Activated naive CD4-positive, alpha-beta T cell treated with anti-CD3 and anti-CD28 coated beads, Interleukin-2, amount 10 ng/mL, durations not matched to agents 7 days and 5 days (primary cell): ENCODE data around the gene PPP2R5D.
"Not testable (repeated sequence)": the region's sequence is repeated elsewhere in the genome, so short reads cannot be mapped to it uniquely, and the experiment has no call there.

Source experiments
- CTCF ChIA-PET: fragments of 350-600 bp; sonication (Branson Sonifier 250); formaldehyde crosslinking; loops from one replicate; lab custom pipeline; 2021; ENCODE audit warnings: antibody characterized with exemption; lab: Charles Lee
- DNase-seq: peaks from one replicate; pipeline ENCODE4 v3.0.0-alpha.2; 2020
- H3K27ac Mint-ChIP-seq: one replicate; pipeline ENCODE4 v1.8.0; 2021; ENCODE audit warnings: mild to moderate bottlenecking, moderate library complexity, mixed read lengths
- H3K27me3 Mint-ChIP-seq: one replicate; pipeline ENCODE4 v1.8.0; 2021; ENCODE audit warnings: mild to moderate bottlenecking, mixed read lengths
- H3K36me3 Mint-ChIP-seq: one replicate; pipeline ENCODE4 v1.8.0; 2021; ENCODE audit warnings: mixed read lengths
- H3K4me1 Mint-ChIP-seq: one replicate; pipeline ENCODE4 v1.8.0; 2021; ENCODE audit warnings: mixed read lengths
- H3K4me3 Mint-ChIP-seq: one replicate; pipeline ENCODE4 v1.8.0; 2021; ENCODE audit warnings: mild to moderate bottlenecking, moderate library complexity, mixed read lengths
- H3K9me3 Mint-ChIP-seq: one replicate; pipeline ENCODE4 v1.8.0; 2021; ENCODE audit warnings: mixed read lengths

PPP2R5D gene

DNA sequence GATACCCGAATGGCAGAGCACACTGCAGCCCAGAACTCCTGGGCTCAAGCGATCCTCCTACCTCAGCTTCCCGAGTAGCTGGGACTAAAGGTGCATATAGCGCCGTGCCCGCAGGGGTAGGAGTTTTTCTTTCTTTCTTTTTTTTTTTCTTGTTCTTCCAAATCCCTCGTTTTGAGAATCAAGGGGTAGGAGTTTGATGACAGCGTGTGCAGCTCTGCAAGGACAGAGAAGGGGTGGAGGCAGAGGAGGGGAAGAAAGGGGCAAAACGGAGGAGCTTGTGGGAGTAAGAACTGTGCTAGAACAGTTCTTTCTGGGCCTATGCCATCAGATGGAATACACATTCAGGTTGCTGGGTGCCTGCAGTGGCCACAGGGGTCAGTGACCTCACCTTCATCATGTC lies 52.3 kb downstream of the PPP2R5D start:
- H3K27ac Mint-ChIP-seq = no peak overlapping the region

DNA sequence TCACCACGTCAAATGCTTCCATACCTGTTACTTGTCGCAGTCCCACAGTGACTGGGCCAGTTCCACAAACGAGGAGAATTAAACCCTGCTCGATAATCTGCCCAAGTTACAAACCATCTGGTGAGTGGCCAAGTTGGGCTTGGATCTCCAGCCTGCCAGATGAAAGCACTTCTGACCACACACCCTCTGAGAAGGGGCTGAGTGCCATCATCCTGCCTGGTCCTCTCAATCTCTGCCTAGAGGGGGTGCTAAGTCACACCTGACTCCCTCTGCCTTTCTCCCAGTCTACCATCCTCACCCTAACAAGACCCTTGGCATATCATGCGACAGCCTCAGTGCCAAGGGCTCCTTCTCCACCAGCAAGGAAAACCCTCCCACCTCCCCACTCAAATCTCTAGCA lies 52.8 kb downstream of the PPP2R5D start:
- DNase-seq = no peak
- Mint-ChIP-seq H3K36me3 (peaks cover 16% of the 10 kb centered on the region), H3K9me3 (no peaks in the 10 kb centered on the region), H3K4me1 (no peaks in the 10 kb centered on the region), H3K27me3 (no peaks in the 10 kb centered on the region), H3K4me3 (no peak overlapping the region), H3K27ac (peak overlapping the region; percentile 50)
- CTCF ChIA-PET = no interaction called here

More for the DNA sequence above, 52.3 kb downstream of the PPP2R5D start:
- Mint-ChIP-seq H3K9me3 (no peaks in the 10 kb centered on the region), H3K27me3 (no peaks in the 10 kb centered on the region), H3K4me3 (no peak overlapping the region), H3K36me3 (peaks cover 20% of the 10 kb centered on the region), H3K4me1 (no peaks in the 10 kb centered on the region)
- CTCF ChIA-PET = no interaction called here
- no peak for DNase-seq

DNA sequence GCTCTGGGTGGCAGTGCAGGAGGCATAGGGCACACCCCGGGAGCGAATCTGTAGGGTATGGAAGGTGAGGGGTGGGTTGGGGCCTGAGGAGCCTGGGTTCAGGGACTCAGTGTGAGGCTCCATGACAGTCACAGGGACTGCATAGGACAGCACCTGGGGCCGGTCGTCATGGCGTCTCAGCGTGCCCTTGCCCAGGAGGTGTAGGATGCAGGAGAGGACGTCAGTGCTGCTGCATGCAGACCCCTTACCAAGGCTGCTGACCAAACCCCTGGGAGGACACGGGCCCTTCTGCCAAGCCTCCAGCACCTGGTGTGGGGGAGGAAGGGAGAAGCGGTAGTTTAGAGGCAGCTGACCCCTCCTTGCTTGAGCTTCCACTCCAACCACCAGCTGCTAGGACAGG lies 53.3 kb downstream of the PPP2R5D start:
- H3K4me1 Mint-ChIP-seq = no peaks in the 10 kb centered on the region
- H3K27me3 Mint-ChIP-seq = no peaks in the 10 kb centered on the region
- DNase-seq = no peak
- CTCF ChIA-PET = no interaction called here
- no peak overlapping the region for H3K27ac Mint-ChIP-seq
- H3K36me3 Mint-ChIP-seq = peaks cover 18% of the 10 kb centered on the region
- H3K9me3 Mint-ChIP-seq = no peaks in the 10 kb centered on the region
- no peak overlapping the region for H3K4me3 Mint-ChIP-seq

GRCh38 chr6:43038727-43039126 lies 54.4 kb downstream of the PPP2R5D start:
- H3K4me1 Mint-ChIP-seq = no peaks in the 10 kb centered on the region
- no peak overlapping the region for H3K4me3 Mint-ChIP-seq
- no peak for DNase-seq
- H3K27ac Mint-ChIP-seq = no peak overlapping the region
- H3K9me3 Mint-ChIP-seq = no peaks in the 10 kb centered on the region
- H3K36me3 Mint-ChIP-seq = peaks cover 13% of the 10 kb centered on the region
- no peaks in the 10 kb centered on the region for H3K27me3 Mint-ChIP-seq
- CTCF ChIA-PET = no interaction called here

GRCh38 chr6:43040542-43041257 lies 56.3 kb downstream of the PPP2R5D start:
- DNase-seq = no peak
- Mint-ChIP-seq H3K4me3 (no peak overlapping the region), H3K36me3 (peaks cover 13% of the 10 kb centered on the region), H3K27me3 (no peaks in the 10 kb centered on the region), H3K27ac (no peak overlapping the region), H3K4me1 (no peaks in the 10 kb centered on the region), H3K9me3 (no peaks in the 10 kb centered on the region)
- CTCF ChIA-PET = interaction anchor here (0.6 kb wide), 1 partner anchor 129 kb away, joined by 4 read pairs; no protein-coding TSS in a partner anchor

- H3K27ac Mint-ChIP-seq, H3K27me3 Mint-ChIP-seq, H3K4me3 Mint-ChIP-seq, CTCF ChIA-PET, H3K9me3 Mint-ChIP-seq, H3K4me1 Mint-ChIP-seq, DNase-seq: not testable (repeated sequence)
- H3K36me3 Mint-ChIP-seq = peaks cover 17% of the 10 kb centered on the region
Observed at GRCh38 chr6:43041475-43041874, 57.1 kb downstream of the PPP2R5D start.

GRCh38 chr6:43043310-43043709 lies 58.9 kb downstream of the PPP2R5D start:
- H3K27me3 Mint-ChIP-seq = no peaks in the 10 kb centered on the region
- H3K4me3 Mint-ChIP-seq = no peak overlapping the region
- H3K27ac Mint-ChIP-seq = no peak overlapping the region
- CTCF ChIA-PET = no interaction called here
- no peak for DNase-seq
- no peaks in the 10 kb centered on the region for H3K9me3 Mint-ChIP-seq
- H3K36me3 Mint-ChIP-seq = peaks cover 9% of the 10 kb centered on the region
- no peaks in the 10 kb centered on the region for H3K4me1 Mint-ChIP-seq

GRCh38 chr6:43045371-43045930 lies 61.1 kb downstream of the PPP2R5D start:
- H3K4me3 Mint-ChIP-seq = no peak overlapping the region
- H3K9me3 Mint-ChIP-seq = no peaks in the 10 kb centered on the region
- peaks cover under 1% of the 10 kb centered on the region for H3K4me1 Mint-ChIP-seq
- H3K27me3 Mint-ChIP-seq = no peaks in the 10 kb centered on the region
- H3K27ac Mint-ChIP-seq = no peak overlapping the region
- no peak for DNase-seq
- CTCF ChIA-PET = no interaction called here
- peaks cover 14% of the 10 kb centered on the region for H3K36me3 Mint-ChIP-seq

- Mint-ChIP-seq H3K4me3 (no peak overlapping the region), H3K27me3 (no peaks in the 10 kb centered on the region), H3K9me3 (no peaks in the 10 kb centered on the region), H3K36me3 (peaks cover 20% of the 10 kb centered on the region), H3K27ac (no peak overlapping the region), H3K4me1 (peaks cover 21% of the 10 kb centered on the region)
- CTCF ChIA-PET = interaction anchor here (0.9 kb wide), 1 partner anchor 34 kb away, joined by 3 read pairs; the partner anchor contains the start of genes KLHDC3 and MEA1
- DNase-seq = no peak
Observed at GRCh38 chr6:43047998-43048397, 63.6 kb downstream of the PPP2R5D start.

- Mint-ChIP-seq H3K36me3 (peaks cover 34% of the 10 kb centered on the region), H3K4me1 (peaks cover 33% of the 10 kb centered on the region), H3K4me3 (no peak overlapping the region), H3K9me3 (no peaks in the 10 kb centered on the region), H3K27ac (no peak overlapping the region), H3K27me3 (no peaks in the 10 kb centered on the region)
- DNase-seq = no peak
- CTCF ChIA-PET = interaction anchor here (2.0 kb wide), 1 partner anchor 92 kb away, joined by 6 read pairs; no protein-coding TSS in a partner anchor
Observed at GRCh38 chr6:43050981-43051380, 66.6 kb downstream of the PPP2R5D start.

DNA sequence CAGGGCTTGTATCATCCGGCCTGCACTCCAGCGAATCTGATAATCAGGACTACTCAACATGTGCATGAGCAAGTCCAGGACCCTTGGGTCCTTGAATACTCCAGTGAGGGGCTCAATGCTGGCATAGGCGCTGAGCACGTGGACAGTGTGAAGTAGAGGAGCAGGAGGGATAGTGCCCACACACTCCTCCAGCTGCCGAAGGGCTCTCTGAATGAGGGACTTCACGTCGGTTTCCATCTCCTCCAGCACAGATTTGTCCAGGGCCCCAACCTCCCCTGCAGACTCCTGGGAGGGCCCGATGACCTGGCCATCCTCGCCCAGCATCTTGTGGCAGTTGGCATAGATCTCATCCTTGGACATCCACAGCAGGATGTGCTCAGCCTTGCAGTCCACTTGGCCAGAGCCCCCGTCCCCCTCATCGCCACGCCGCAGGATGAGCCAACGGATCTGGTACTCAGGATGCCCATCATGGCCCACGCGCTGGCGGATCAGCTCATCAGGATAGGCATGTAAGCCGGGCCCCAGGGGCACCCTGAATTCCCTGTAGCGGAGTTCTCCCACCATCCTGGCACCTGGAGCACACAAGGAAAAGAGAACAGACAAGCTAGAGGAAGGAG lies 68.0 kb downstream of the PPP2R5D start:
- Mint-ChIP-seq H3K4me3 (peak overlapping the region; percentile 99), H3K4me1 (peaks cover 37% of the 10 kb centered on the region), H3K27me3 (no peaks in the 10 kb centered on the region), H3K27ac (peak overlapping the region; percentile 99), H3K36me3 (peaks cover 32% of the 10 kb centered on the region), H3K9me3 (no peaks in the 10 kb centered on the region)
- no peak for DNase-seq
- CTCF ChIA-PET = interaction anchor here (2.0 kb wide), 1 partner anchor 91 kb away, joined by 6 read pairs; no protein-coding TSS in a partner anchor

GRCh38 chr6:43052842-43053544 lies 68.6 kb downstream of the PPP2R5D start:
- Mint-ChIP-seq H3K9me3 (no peaks in the 10 kb centered on the region), H3K27ac (peak overlapping the region; percentile 99), H3K27me3 (no peaks in the 10 kb centered on the region), H3K36me3 (peaks cover 36% of the 10 kb centered on the region), H3K4me1 (peaks cover 43% of the 10 kb centered on the region), H3K4me3 (peak overlapping the region; percentile 99)
- peak; percentile 43 for DNase-seq
- CTCF ChIA-PET = no interaction called here

- Mint-ChIP-seq H3K9me3 (no peaks in the 10 kb centered on the region), H3K4me3 (peak within 1 kb of the TSS; percentile 99), H3K27ac (peak within 1 kb of the TSS; percentile 99), H3K4me1 (peaks cover 50% of the 10 kb centered on the region), H3K36me3 (peaks cover 40% of the 10 kb centered on the region), H3K27me3 (no peaks in the 10 kb centered on the region)
- peak; percentile 96 for DNase-seq
- CTCF ChIA-PET = no interaction called here
Observed at GRCh38 chr6:43053545-43054205, 69.3 kb downstream of the PPP2R5D start, which contains the start of gene CUL7. CUL7 (minus strand) TSS chr6:43053851; CDS start chr6:43052788, 1,063 bp downstream.
